GM19397 (cell line): Measurements from ENCODE around the gene CLEC1A.

Source experiments
- ATAC-seq: cut with Tn5 transposase; IDR thresholded peaks from one replicate; pipeline ENCODE4 v1.9.1; 2021; ENCODE audit warnings: mild to moderate bottlenecking, moderate library complexity; ENCODE audit not compliant: unreplicated experiment

CLEC1A gene

DNA sequence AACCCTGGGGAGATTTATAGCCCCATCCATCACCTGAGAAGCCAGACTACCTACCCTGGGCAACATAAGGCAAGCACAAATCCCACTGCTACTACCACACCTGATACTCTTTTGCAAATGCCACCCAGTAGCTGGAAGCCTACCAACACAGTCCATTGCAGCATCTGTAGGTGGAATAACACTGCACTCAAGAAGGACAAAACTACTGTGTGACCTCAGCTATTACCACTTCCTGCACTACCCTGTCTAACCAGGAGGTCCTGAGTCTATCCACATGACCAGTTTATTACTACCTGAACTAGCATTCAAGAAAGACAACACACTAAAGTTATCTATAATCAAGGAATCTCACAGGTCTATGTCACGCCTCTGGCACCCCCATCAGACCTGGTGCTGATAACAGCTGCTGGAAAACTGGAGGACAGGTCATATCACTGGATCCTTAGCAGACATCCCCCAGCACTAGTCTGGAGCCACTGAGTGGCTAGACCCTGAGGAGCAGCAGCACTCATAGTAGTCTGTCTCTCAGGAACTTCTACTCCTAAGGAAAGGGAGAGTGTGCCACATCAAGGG lies 2.9 kb upstream of the CLEC1A start:
- ATAC-seq = no peak

DNA sequence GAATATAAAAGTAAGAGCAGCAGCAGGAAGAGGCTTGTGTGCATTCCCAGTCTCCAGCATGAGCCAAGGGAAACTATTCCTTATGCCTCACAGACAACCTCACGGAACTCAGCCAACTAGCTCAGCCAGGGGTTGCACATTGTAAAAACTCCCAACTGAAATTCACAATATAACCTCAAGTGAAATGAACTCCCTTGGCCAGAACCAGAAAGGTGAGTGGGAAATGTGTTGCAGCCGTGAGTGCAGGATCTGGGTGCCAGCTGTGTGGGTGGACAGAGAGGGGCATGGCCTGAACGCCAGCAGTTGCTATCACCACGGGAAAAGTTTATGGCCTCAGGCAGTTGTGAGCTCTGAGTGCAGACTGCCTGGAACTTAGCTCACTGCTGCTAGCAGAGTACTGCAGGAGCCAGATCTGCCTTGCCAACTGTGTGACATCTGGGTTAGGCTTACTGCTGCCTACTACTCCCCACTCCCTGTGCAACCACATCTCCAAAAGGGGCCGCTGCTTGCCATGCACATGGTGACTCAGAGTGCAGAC lies 2.3 kb upstream of the CLEC1A start:
- no peak for ATAC-seq

DNA sequence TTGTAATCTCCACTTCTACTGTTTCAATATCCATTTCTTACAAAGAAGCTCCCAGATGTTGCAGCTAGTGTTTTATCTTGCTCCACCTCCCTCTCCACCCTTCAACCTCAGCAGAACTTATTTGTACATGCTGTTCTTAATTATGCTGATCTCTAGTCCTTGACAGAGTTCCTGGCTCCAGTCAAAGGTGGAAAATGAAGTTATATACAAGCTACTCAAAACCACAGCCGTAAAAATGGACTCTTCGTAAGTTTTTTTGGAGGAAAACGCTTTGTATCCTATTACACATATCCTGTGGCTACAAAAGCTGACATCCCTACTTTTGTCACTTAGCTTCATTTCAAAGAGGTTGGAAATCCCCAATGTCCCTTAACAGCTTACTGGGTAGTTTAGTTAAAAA lies 1.3 kb downstream of the CLEC1A start:
- no peak for ATAC-seq

DNA sequence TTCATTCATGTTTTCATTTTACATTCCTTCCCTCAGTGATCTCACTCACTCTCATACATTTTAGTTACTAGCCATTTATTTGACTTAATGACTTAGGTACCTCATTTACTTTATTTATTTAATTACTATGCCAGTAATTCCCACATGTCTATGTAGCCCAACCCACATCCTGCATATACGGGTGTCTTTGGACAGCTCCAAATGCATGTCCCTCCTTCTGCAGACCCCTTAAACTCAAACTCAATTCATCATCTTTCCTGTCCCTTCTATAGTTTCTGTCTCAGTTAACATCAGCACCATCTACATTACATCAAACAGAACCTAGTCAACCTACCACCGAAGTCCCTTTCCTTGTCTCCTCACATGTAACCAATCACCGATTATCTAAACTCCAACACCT lies 2.8 kb downstream of the CLEC1A start:
- no peak for ATAC-seq

DNA sequence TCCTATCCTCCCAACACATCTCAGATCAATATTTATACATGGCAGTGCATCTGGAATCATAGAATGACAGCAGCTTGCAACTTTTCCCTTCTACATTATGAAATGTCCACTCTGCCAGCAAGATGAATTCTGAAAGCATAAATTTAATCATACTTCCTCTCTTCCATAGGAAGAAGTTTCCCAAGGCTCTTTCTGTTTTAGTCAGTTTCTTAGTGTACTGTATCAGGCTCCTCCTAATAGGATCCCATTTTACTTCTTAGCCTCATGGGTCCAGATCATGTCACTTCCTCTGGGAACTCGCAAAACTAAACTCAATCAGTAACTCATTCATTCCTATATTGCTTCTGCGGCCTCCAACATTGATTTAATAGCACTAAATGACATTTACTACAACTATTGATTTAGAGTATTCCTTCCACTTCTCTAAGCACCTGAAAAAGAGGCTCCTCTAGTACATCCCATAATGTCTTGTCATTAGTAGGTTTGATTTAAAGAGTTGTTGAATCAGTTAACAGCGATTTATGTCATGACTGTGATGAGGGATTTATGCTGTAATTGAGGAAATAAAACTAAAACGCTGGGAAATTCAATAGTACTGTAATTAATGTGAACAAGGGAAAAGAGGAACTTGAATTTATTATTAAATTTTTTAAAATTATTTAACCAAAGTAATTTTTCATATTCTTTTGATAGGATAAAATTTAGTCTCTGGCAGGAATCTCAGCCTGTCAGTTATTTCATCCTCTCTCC lies 4.0 kb downstream of the CLEC1A start:
- no peak for ATAC-seq

DNA sequence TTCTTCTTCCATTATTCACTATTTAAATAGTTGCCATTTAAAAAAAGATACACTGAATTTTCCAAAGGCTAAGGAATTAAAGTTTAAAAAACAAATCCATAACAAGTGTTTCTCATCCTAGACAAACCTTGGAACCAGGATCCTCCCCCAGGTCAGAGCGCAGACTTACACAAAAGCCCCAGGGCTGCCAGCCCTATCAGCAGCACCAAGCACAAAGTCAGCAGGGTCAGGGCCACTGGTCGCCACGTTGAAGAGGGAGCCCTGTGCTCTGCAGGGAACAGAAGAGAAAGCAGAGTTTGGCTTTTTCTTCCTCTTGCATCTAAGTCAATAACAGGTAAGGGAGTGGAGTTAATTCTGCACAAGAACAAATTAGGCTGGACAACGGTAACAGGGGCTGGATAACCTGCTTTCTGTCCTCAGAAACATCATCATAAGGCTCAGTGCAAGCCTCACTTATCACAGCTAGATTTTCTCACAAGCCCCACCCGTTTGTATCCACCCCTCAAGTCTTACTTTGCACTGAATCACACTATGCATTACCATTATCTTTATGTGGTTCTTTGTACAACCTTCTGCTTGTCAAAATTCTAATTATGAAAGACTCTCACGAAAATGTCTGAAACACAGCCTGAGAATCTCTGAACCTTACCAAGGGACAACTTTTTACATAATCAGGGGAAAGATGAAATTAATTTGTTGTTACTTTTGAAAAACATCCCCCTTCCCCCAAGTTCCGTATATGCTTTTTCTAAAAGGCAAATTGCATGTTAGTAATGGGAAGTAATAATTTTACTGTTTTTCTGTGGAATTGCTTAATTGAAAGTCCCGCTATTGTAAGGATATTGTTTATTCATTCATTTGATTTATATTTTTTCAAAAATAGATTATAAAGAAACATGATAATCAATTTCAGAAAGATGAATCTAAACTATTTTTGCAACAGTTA lies 9.6 kb downstream of the CLEC1A start:
- no peak for ATAC-seq

DNA sequence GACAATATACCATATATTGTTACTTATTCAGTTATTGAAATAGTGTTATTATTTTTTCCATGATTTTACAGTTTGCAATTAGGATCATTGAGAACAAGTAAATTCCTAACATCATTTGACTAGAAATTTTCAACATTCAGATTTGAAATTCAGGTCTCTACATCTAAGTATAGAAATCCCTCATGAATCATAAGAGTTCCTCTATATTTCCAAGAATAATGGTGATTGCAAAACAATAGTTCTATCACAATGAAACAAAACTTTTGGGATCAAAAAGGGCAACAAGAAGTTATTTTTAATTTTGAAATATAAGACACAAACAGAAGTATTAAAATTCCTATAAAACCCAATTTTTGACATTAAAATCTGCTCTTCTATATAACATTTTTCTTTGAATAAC lies 10.8 kb downstream of the CLEC1A start:
- ATAC-seq = no peak

DNA sequence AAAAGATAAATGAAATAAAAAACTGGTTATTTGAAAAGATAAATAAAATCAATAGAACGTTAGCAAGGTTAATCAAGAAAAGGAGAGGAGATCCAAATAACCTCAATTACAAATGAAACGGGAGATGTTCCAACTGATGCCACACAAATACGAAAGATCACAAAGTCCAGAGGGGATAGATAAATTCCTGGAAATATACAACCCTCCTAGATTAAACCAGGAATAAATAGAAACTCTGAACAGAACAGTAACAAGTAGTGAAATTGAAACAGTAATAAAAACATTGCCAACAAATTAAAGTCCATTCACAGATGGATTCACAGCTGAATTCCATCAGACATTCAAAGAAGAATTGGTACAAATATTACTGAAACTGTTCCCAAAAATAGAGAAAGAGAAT lies 12.4 kb downstream of the CLEC1A start:
- ATAC-seq = no peak

DNA sequence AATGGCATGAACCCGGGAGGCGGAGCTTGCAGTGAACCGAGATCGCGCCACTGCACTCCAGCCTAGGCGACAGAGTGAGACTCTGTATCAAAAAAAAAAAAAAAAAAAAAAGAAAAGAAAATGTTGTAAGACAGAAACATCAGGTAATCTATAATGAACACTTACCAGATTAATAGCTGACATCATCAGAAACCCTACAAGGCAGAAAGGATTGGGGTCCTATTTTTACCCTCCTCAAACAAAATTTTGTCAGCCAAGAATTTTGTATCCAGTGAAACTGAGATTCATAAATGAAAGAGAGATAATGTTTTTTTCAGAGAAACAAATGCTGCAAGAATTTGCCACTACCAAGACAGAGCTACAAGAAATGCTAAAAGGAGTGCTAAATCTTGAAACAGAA lies 14.1 kb downstream of the CLEC1A start:
- ATAC-seq = no peak

DNA sequence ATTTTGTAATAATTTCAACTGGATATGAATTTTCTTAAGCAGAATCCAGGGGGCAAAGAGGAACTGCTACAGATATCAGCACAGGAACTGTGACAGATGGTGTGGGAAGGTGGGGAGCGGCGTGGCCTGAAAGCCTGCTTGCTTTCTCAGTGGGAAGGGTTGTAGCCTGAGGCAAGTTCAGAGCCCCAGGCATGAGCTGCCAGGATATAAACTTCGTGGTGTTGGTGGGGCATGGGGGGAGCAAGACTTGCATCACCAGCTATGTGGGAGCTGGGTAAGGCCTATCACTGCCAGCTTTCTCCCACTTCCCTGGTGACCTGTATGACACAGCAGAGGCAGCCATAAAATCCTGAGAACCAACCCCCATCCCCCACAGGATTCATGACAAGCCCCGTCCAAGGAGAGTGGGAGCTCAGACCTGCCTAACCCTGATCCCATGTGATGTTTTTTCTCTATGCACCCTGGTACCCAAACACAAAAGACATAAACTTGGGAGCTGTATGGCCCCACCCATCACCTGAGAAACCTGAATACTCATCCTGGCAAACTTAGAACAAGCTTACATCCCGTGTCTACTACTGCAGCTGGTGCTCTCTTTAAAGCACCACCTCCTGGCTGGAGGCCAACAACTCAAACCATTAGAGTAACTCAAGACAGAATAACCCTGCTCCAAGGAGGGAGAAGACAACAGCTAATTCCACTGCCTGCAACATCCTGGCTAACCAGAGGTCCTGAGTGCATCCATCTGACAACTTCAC lies 16.5 kb downstream of the CLEC1A start:
- ATAC-seq = no peak

DNA sequence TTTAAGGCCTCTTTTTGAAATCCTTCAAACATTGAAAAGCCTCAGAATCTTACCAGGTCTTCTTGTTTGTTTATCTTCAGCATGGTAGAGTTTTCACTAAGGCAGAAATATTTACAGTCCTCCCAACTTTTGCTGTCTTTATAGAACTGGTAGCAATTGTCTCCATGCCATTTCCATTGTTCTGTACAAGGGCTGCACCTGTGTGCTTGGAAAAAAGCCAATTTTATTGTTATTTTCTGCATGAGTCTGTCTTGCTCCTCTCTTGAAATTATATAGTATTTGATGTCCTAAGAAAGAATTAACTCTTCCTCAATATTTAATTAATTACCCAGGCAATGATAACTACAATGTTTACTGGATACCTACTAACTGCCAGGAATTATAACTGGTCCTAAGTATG lies 23.3 kb downstream of the CLEC1A start:
- ATAC-seq = no peak

DNA sequence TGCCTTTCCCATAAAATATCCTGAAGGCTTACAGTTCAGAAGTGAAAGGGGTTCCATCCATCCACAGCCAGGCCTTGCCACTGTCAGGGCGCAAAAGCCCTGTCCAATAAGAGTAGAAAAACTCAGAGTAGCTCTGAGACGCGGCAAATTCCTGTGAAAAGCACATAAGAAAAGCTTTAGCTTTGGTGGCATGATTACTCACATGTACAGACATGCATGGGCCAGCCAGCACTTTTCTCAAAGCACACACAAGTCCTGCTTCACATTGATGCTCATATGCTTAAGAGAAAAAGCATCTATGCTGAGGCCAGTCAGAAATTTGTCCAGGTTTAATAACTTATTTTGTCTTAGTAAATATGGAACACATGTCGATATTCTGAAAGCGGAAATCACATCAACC lies 25.5 kb downstream of the CLEC1A start:
- ATAC-seq = no peak

DNA sequence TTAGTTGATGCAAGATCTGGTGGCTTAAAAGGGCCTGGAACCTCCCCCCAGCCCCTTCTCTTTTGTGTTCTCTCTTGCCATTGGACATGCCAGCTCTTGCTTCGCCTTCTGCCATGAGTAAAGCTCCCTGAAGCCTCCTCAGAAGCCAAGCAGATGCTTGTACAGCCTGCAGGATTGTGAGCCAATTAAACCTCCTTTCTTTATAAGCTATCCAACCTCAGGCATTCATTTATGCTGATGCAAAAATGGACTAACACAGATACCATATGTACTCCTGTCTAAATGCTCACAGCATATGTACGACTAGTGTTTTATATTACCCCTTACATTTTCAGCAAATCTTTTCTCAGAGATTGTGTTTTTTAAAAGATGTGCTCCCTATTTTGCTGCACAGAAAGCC lies 26.7 kb downstream of the CLEC1A start:
- ATAC-seq = no peak

DNA sequence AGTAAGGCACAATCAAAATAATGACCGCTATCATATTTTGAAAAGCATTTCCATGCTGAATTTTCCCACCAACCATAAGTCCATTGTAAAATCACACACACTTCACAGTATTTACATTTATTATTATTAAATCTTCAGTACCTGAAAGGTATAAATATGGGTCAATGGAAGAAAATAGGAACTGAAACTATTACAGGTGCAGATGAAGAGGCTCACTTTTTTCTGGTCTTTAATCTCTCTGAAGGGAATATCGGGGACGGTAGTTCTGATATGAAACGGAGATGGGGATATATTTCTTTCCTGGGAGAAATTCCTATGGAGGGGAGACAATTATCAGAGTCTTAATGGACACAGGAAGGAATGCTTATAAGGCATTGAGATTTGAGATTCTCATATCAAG lies 28.4 kb downstream of the CLEC1A start:
- no peak for ATAC-seq

DNA sequence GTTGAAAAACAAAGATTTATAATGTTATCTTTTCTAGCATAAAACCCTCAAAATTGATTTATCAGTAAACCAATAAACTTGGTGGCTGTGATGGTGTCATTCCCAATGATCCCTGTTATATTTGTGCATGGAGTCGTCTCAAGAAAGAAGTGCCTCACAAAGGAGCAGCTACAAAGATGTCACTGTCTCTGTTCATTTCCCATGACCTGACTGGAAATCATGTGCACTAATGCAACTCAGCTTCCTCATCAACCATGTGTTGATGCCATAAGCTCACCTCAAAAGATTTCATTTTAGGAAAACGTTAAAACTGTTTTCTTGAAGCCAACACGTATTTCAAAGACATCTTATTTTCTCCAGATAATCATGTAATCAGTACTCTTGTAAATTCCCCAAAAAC lies 28.8 kb downstream of the CLEC1A start:
- no peak for ATAC-seq

DNA sequence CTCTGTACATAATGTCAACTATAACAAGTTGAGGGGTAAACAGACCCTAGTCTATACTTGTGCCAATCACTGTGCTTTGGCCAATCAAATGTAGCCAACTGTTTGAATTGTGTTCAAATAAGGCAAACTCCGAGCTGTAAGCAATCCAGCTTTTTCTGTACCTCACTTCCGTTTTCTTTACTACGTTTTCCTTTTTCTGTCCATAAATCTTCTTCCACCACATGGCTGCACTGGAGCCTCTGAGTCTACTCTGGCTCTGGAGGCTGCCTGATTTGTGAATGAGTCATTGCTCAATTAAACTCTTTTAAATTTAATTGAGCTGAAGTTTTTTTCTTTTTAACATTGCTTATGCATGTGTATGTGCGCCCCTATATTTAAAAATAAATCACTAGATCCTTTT lies 29.7 kb downstream of the CLEC1A start:
- ATAC-seq = no peak

DNA sequence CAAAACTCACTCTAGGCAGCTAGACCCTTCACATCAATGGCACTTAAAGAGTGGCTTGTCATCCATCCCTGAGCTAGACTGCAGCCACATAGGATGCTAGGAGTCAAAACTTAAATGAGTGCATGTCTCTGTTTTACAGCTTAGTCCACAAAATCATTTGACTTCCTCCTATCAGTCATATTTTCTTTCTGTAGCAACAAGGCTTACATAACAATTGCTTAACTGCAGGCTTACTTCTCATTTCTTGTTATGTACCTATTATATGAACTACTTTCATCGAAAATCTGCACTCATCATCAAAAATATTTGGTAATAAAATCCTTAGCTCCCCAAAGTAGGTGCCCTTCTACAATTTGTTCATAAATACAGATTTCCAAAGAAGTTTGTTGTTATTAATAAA lies 30.1 kb downstream of the CLEC1A start:
- ATAC-seq = no peak

DNA sequence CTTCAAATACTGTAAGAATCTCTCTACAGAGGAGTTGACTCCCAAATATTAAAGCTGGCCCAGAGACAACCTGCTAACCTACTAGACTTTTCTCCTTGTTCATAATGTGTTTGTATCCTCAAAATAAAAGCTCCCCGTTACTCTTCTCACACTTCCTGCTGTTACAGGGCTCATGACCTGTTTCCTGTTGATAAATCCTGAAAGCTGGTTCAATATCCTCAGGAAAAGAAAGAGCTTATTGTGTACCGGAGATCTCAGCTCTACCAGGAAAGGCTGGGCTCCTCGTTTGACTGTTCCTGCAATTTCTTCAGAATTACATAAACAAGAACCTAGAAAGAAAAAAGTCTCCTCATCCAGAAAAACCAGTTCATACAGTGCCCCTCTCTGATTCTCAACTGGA lies 30.8 kb downstream of the CLEC1A start:
- ATAC-seq = no peak

DNA sequence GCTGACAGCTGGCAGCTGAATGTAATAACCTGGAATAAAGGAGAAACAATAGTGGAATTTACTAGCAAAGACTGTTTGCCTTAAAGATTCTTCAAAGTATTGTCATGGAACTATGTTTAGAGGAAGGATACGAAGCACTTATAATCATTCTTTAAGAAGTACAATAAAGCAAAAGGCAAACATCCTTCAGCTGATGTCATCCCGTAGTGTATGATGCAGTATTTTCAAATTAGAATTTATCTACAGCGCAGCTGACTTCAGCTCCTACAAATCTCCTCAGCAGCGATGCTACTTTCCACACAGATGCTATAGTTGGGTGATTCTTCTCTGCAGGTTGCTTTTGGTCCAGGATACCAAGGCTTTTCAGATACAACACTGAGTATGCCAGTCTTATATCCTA lies 31.5 kb downstream of the CLEC1A start:
- ATAC-seq = no peak

DNA sequence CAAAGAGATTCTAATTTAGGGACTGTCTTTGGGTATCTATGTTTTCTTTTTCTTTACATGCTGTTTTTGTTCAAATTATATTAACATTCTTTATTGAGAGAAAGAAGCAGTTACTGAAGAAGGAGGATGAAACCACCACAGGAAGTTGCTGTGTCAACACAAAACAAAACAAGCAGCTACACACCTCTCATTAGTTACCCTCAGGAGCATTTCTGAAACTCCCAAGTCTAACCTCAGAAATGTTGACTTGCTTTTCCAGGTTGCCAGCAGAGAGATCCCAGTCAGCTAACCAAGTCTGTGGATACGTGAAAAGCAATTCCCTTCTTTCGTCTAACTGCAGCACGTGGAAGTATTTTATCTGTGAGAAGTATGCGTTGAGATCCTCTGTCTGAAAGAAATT lies 33.5 kb downstream of the CLEC1A start:
- ATAC-seq = no peak

DNA sequence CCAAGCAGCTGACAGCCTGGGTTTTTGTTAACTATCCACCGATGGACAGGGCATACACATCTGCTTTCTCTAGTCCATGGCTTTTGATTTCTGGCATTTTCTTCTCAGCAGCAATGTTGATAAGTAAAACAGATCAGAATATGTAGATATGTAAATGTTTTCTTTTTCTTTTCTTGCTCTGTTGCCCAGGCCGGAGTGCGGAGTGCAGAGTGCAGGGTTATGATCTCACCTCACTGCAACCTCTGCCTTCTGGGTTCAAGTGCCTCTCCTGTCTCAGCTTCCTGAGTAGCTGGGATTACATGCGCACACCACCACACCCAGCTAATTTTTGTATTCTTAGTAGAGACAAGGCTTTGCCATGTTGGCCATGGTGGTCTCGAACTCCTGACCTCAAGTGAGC lies 40.4 kb downstream of the CLEC1A start:
- no peak for ATAC-seq
